Neural cell (in vitro differentiated cells): ENCODE measurements around the gene STX10. TPM values are rescaled to one million over a fixed set of nuclear protein-coding genes. Genes with fewer than 3 reads are reported as not detected.

Experiments used
- H2AFZ ChIP-seq: fragments of 200-600, 300-800 bp; sonication (generic), shearing (Covaris generic); 2 replicates; pipeline ENCODE4 v1.6.0; 2014; ENCODE audit warnings: low read depth, mild to moderate bottlenecking, antibody characterized with exemption, low read length, moderate library complexity
- H3F3A ChIP-seq: fragments of 200-600 bp; shearing (Covaris generic); 2 replicates; pipeline ENCODE4 v1.6.1; 2016; ENCODE audit warnings: mild to moderate bottlenecking, moderate library complexity, mixed read lengths, antibody characterized with exemption, low read length; ENCODE audit not compliant: insufficient read depth, poor library complexity, severe bottlenecking
- H3K27ac ChIP-seq: fragments of 200-600, 300-800 bp; sonication (generic), shearing (Covaris generic); 2 replicates; pipeline ENCODE4 v1.5.1; 2014; ENCODE audit warnings: mild to moderate bottlenecking, low read length, moderate library complexity
- H3K27me3 ChIP-seq: fragments of 300-800, 200-600 bp; sonication (generic), shearing (Covaris generic); 2 replicates; pipeline ENCODE4 v1.6.0; 2014; ENCODE audit warnings: mild to moderate bottlenecking, low read depth, low read length, moderate library complexity; ENCODE audit not compliant: insufficient read depth
- H3K36me3 ChIP-seq: fragments of 300-800, 200-600 bp; sonication (generic), shearing (Covaris generic); 2 replicates; pipeline ENCODE4 v1.5.1; 2014; ENCODE audit warnings: mild to moderate bottlenecking, antibody characterized with exemption, low read length, moderate library complexity; ENCODE audit not compliant: insufficient read depth
- H3K4me2 ChIP-seq: fragments of 300-800, 200-600 bp; sonication (generic), shearing (Covaris generic); 2 replicates; pipeline ENCODE4 v1.6.0; 2014; ENCODE audit warnings: mild to moderate bottlenecking, low read length
- H3K4me3 ChIP-seq: fragments of 300-800, 200-600 bp; sonication (generic), shearing (Covaris generic); 2 replicates; pipeline ENCODE4 v1.5.1; 2014; ENCODE audit warnings: mild to moderate bottlenecking, low read length, moderate library complexity
- H3K79me2 ChIP-seq: fragments of 200-600 bp; shearing (Covaris generic); replicated peaks from 2 replicates; pipeline ENCODE4 v1.6.0; 2014; ENCODE audit warnings: mild to moderate bottlenecking, low read length, moderate library complexity; ENCODE audit not compliant: insufficient read depth
- H3K9ac ChIP-seq: fragments of 300-800, 200-600 bp; sonication (generic), shearing (Covaris generic); 2 replicates; pipeline ENCODE4 v1.6.1; 2016; ENCODE audit warnings: mild to moderate bottlenecking, low read length, mixed read lengths
- H3K9me2 ChIP-seq: fragments of 200-600 bp; shearing (Covaris generic); 2 replicates; pipeline ENCODE4 v1.6.1; 2016; ENCODE audit warnings: mild to moderate bottlenecking, low read length, mixed read lengths; ENCODE audit not compliant: insufficient read depth
- H3K9me3 ChIP-seq: fragments of 200-600, 300-800 bp; sonication (generic), shearing (Covaris generic); 2 replicates; pipeline ENCODE4 v1.6.1; 2016; ENCODE audit warnings: mild to moderate bottlenecking, mixed run types, low read length, moderate library complexity, mixed read lengths
- H4K20me1 ChIP-seq: fragments of 200-600 bp; shearing (Covaris generic); 2 replicates; pipeline ENCODE4 v1.6.1; 2016; ENCODE audit warnings: mild to moderate bottlenecking, mixed run types; ENCODE audit not compliant: insufficient read depth
- EP300 ChIP-seq: fragments of 450-650 bp; conservative IDR thresholded peaks from 2 replicates; pipeline ENCODE4 v1.6.1; 2014; ENCODE audit warnings: antibody characterized with exemption, mild to moderate bottlenecking, moderate library complexity; ENCODE audit not compliant: poor library complexity, severe bottlenecking
- EZH2 ChIP-seq: fragments of 200-600, 300-800 bp; shearing (Covaris generic), sonication (generic); IDR thresholded peaks from 2 replicates; pipeline ENCODE4 v1.6.1; 2014; ENCODE audit warnings: antibody characterized with exemption, low read length, borderline replicate concordance, mild to moderate bottlenecking; ENCODE audit not compliant: insufficient read depth, poor library complexity, severe bottlenecking
- MXI1 ChIP-seq: fragments of 450-650 bp; conservative IDR thresholded peaks from 2 replicates; pipeline ENCODE4 v1.6.1; 2014; ENCODE audit warnings: antibody characterized with exemption, mild to moderate bottlenecking; ENCODE audit not compliant: poor library complexity, severe bottlenecking
- POLR2AphosphoS5 ChIP-seq: IDR thresholded peaks from 2 replicates; pipeline ENCODE4 v1.6.1; 2012
- RAD21 ChIP-seq: fragments of 450-650 bp; conservative IDR thresholded peaks from 2 replicates; pipeline ENCODE4 v1.6.1; 2014; ENCODE audit warnings: antibody characterized with exemption, mild to moderate bottlenecking, moderate library complexity
- SMC3 ChIP-seq: fragments of 450-650 bp; conservative IDR thresholded peaks from 2 replicates; pipeline ENCODE4 v1.6.1; 2014; ENCODE audit warnings: antibody characterized with exemption, mild to moderate bottlenecking, moderate library complexity; ENCODE audit not compliant: poor library complexity
- TAF1 ChIP-seq: IDR thresholded peaks from 2 replicates; pipeline ENCODE4 v1.6.1; 2012; ENCODE audit warnings: low read depth
- polyA plus RNA-seq: library from polyadenylated mRNA; depleted of rRNA; stranded (reverse); fragments of >200 nt; gene quantifications from 2 replicates; pipeline ENCODE4 v1.2.3, GENCODE V29; 2014
- TF ChIP-seq, protein P1 (sequence below): IDR thresholded peaks from 2 replicates; pipeline ENCODE4 v1.6.1; 2012; ENCODE audit warnings: borderline replicate concordance
- TF ChIP-seq, protein P2 (sequence below): fragments of 450-650 bp; IDR thresholded peaks from 2 replicates; pipeline ENCODE4 v1.5.1; 2014; ENCODE audit warnings: antibody characterized with exemption, mild to moderate bottlenecking, moderate library complexity; ENCODE audit not compliant: poor library complexity, severe bottlenecking

STX10 gene
- polyA plus RNA-seq, 1 donor from 2014 or later, result 157 TPM

GRCh38 chr19:13109361-13110098 is 40.6 kb downstream of the STX10 start:
- no peak overlapping the region for H3K4me2 ChIP-seq
- no peaks in the 10 kb centered on the region for H3F3A ChIP-seq
- H3K27ac ChIP-seq, result no peak overlapping the region
- no peaks in the 10 kb centered on the region for H3K79me2 ChIP-seq
- H3K9ac ChIP-seq, result no peak overlapping the region
- no peaks in the 10 kb centered on the region for H3K9me3 ChIP-seq
- no peak overlapping the region for H2AFZ ChIP-seq
- H3K27me3 ChIP-seq, result no peaks in the 10 kb centered on the region
- H4K20me1 ChIP-seq, result no peaks in the 10 kb centered on the region
- no peaks in the 10 kb centered on the region for H3K9me2 ChIP-seq
- TF ChIP-seq, protein P1, sequence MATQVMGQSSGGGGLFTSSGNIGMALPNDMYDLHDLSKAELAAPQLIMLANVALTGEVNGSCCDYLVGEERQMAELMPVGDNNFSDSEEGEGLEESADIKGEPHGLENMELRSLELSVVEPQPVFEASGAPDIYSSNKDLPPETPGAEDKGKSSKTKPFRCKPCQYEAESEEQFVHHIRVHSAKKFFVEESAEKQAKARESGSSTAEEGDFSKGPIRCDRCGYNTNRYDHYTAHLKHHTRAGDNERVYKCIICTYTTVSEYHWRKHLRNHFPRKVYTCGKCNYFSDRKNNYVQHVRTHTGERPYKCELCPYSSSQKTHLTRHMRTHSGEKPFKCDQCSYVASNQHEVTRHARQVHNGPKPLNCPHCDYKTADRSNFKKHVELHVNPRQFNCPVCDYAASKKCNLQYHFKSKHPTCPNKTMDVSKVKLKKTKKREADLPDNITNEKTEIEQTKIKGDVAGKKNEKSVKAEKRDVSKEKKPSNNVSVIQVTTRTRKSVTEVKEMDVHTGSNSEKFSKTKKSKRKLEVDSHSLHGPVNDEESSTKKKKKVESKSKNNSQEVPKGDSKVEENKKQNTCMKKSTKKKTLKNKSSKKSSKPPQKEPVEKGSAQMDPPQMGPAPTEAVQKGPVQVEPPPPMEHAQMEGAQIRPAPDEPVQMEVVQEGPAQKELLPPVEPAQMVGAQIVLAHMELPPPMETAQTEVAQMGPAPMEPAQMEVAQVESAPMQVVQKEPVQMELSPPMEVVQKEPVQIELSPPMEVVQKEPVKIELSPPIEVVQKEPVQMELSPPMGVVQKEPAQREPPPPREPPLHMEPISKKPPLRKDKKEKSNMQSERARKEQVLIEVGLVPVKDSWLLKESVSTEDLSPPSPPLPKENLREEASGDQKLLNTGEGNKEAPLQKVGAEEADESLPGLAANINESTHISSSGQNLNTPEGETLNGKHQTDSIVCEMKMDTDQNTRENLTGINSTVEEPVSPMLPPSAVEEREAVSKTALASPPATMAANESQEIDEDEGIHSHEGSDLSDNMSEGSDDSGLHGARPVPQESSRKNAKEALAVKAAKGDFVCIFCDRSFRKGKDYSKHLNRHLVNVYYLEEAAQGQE, result no peak
- TF ChIP-seq POLR2AphosphoS5 (no peak), EZH2 (no peak), SMC3 (no peak), RAD21 (no peak), EP300 (no peak), MXI1 (no peak), TAF1 (no peak)
- TF ChIP-seq, protein P2, sequence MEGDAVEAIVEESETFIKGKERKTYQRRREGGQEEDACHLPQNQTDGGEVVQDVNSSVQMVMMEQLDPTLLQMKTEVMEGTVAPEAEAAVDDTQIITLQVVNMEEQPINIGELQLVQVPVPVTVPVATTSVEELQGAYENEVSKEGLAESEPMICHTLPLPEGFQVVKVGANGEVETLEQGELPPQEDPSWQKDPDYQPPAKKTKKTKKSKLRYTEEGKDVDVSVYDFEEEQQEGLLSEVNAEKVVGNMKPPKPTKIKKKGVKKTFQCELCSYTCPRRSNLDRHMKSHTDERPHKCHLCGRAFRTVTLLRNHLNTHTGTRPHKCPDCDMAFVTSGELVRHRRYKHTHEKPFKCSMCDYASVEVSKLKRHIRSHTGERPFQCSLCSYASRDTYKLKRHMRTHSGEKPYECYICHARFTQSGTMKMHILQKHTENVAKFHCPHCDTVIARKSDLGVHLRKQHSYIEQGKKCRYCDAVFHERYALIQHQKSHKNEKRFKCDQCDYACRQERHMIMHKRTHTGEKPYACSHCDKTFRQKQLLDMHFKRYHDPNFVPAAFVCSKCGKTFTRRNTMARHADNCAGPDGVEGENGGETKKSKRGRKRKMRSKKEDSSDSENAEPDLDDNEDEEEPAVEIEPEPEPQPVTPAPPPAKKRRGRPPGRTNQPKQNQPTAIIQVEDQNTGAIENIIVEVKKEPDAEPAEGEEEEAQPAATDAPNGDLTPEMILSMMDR, result no peak
- H3K4me3 ChIP-seq, result no peak overlapping the region
- H3K36me3 ChIP-seq, result no peaks in the 10 kb centered on the region

GRCh38 chr19:13104848-13105711 is 45.1 kb downstream of the STX10 start:
- no peak overlapping the region for H3K4me2 ChIP-seq
- H3K27ac ChIP-seq, result no peak overlapping the region
- H3K36me3 ChIP-seq, result no peaks in the 10 kb centered on the region
- no peaks in the 10 kb centered on the region for H3K79me2 ChIP-seq
- H3K27me3 ChIP-seq, result peaks cover 28% of the 10 kb centered on the region
- H3K9me3 ChIP-seq, result no peaks in the 10 kb centered on the region
- H3K4me3 ChIP-seq, result no peak overlapping the region
- no peak overlapping the region for H3K9ac ChIP-seq
- no peaks in the 10 kb centered on the region for H3K9me2 ChIP-seq
- no peak overlapping the region for H2AFZ ChIP-seq
- no peaks in the 10 kb centered on the region for H3F3A ChIP-seq
- H4K20me1 ChIP-seq, result no peaks in the 10 kb centered on the region
- TF ChIP-seq MXI1 (no peak), EZH2 (no peak), SMC3 (no peak), RAD21 (no peak), EP300 (no peak), TAF1 (no peak), POLR2AphosphoS5 (no peak)
- TF ChIP-seq, protein P2, result no peak
- TF ChIP-seq, protein P1, result no peak
